Measurements from ENCODE around the gene DNM3.

Gene DNM3

GRCh38 chr1:172215006-172215405 lies 373.7 kb downstream of the DNM3 start:
- TF ChIP-seq ZBTB7A (IDR thresholded peaks at IDR 0.05; ENCODE audit: low read depth), result no peak
- TF ChIP-seq CEBPB (IDR thresholded peaks at IDR 0.05), result no peak
- no peak for TF ChIP-seq TAF1 (IDR thresholded peaks at IDR 0.05; ENCODE audit: low read depth)
- TF ChIP-seq EP300 (IDR thresholded peaks at IDR 0.05; ENCODE audit: borderline replicate concordance), result no peak
- TF ChIP-seq, protein P1, sequence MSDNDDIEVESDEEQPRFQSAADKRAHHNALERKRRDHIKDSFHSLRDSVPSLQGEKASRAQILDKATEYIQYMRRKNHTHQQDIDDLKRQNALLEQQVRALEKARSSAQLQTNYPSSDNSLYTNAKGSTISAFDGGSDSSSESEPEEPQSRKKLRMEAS (IDR thresholded peaks at IDR 0.05), result no peak
- no peak for TF ChIP-seq YY1 (IDR thresholded peaks at IDR 0.05; ENCODE audit: low read depth)
- TF ChIP-seq REST (IDR thresholded peaks at IDR 0.05; ENCODE audit: low read depth), result no peak
- TF ChIP-seq, protein P2, sequence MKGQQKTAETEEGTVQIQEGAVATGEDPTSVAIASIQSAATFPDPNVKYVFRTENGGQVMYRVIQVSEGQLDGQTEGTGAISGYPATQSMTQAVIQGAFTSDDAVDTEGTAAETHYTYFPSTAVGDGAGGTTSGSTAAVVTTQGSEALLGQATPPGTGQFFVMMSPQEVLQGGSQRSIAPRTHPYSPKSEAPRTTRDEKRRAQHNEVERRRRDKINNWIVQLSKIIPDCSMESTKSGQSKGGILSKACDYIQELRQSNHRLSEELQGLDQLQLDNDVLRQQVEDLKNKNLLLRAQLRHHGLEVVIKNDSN (IDR thresholded peaks at IDR 0.05), result no peak
- no peak for TF ChIP-seq FOXM1 (IDR thresholded peaks at IDR 0.05; ENCODE audit: borderline replicate concordance, low read depth)
- no peak for TF ChIP-seq RAD21 (IDR thresholded peaks at IDR 0.05; ENCODE audit: low read depth)
- TF ChIP-seq EGR1 (IDR thresholded peaks at IDR 0.05), result no peak
- TF ChIP-seq NFIC (IDR thresholded peaks at IDR 0.05), result no peak
- TF ChIP-seq TCF12 (IDR thresholded peaks at IDR 0.05; ENCODE audit: low read depth), result no peak
- TF ChIP-seq TEAD4 (IDR thresholded peaks at IDR 0.05), result no peak
- TF ChIP-seq CREB1 (IDR thresholded peaks at IDR 0.05; ENCODE audit: low read depth), result no peak

DNA sequence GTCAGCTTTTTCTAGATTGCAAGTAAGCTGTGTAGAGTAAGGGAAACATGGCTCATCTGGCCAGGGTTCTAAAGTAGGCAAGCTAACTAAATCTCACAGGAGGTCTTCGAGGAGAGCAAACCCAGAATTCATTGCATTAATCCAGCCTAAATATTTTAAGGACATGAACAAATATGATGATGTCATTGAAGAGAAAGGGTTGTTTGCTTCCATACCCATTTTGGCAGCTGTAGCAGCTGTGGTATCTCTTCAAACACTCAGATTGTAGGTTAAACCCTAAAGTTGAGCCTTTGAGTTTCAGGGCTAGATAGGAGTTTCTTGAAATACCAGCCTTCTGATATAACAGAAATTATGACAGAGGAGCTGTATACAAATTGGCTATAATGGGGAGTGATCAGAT lies 378.7 kb downstream of the DNM3 start:
- TF ChIP-seq, protein P2 (IDR thresholded peaks at IDR 0.05), result no peak
- TF ChIP-seq NFIC (IDR thresholded peaks at IDR 0.05), result no peak
- TF ChIP-seq FOXM1 (IDR thresholded peaks at IDR 0.05; ENCODE audit: borderline replicate concordance, low read depth), result no peak
- no peak for TF ChIP-seq TAF1 (IDR thresholded peaks at IDR 0.05; ENCODE audit: low read depth)
- no peak for TF ChIP-seq CEBPB (IDR thresholded peaks at IDR 0.05)
- TF ChIP-seq ZBTB7A (IDR thresholded peaks at IDR 0.05; ENCODE audit: low read depth), result no peak
- no peak for TF ChIP-seq YY1 (IDR thresholded peaks at IDR 0.05; ENCODE audit: low read depth)
- no peak for TF ChIP-seq EGR1 (IDR thresholded peaks at IDR 0.05)
- TF ChIP-seq RAD21 (IDR thresholded peaks at IDR 0.05; ENCODE audit: low read depth), result no peak
- TF ChIP-seq, protein P1 (IDR thresholded peaks at IDR 0.05), result no peak
- TF ChIP-seq TCF12 (IDR thresholded peaks at IDR 0.05; ENCODE audit: low read depth), result no peak
- TF ChIP-seq CREB1 (IDR thresholded peaks at IDR 0.05; ENCODE audit: low read depth), result no peak
- TF ChIP-seq REST (IDR thresholded peaks at IDR 0.05; ENCODE audit: low read depth), result no peak
- no peak for TF ChIP-seq TEAD4 (IDR thresholded peaks at IDR 0.05)
- TF ChIP-seq EP300 (IDR thresholded peaks at IDR 0.05; ENCODE audit: borderline replicate concordance), result no peak

GRCh38 chr1:172220376-172220775 lies 379.1 kb downstream of the DNM3 start:
- TF ChIP-seq TEAD4 (IDR thresholded peaks at IDR 0.05), result no peak
- TF ChIP-seq CEBPB (IDR thresholded peaks at IDR 0.05), result no peak
- TF ChIP-seq, protein P1 (IDR thresholded peaks at IDR 0.05), result no peak
- TF ChIP-seq FOXM1 (IDR thresholded peaks at IDR 0.05; ENCODE audit: borderline replicate concordance, low read depth), result no peak
- no peak for TF ChIP-seq TCF12 (IDR thresholded peaks at IDR 0.05; ENCODE audit: low read depth)
- TF ChIP-seq EGR1 (IDR thresholded peaks at IDR 0.05), result no peak
- TF ChIP-seq TAF1 (IDR thresholded peaks at IDR 0.05; ENCODE audit: low read depth), result no peak
- TF ChIP-seq CREB1 (IDR thresholded peaks at IDR 0.05; ENCODE audit: low read depth), result no peak
- TF ChIP-seq, protein P2 (IDR thresholded peaks at IDR 0.05), result no peak
- no peak for TF ChIP-seq RAD21 (IDR thresholded peaks at IDR 0.05; ENCODE audit: low read depth)
- TF ChIP-seq YY1 (IDR thresholded peaks at IDR 0.05; ENCODE audit: low read depth), result no peak
- TF ChIP-seq EP300 (IDR thresholded peaks at IDR 0.05; ENCODE audit: borderline replicate concordance), result no peak
- TF ChIP-seq REST (IDR thresholded peaks at IDR 0.05; ENCODE audit: low read depth), result no peak
- TF ChIP-seq ZBTB7A (IDR thresholded peaks at IDR 0.05; ENCODE audit: low read depth), result no peak
- no peak for TF ChIP-seq NFIC (IDR thresholded peaks at IDR 0.05)
